ENCODE data around the gene HES2.

- TF ChIP-seq CTCF (IDR thresholded peaks at IDR 0.05) (no peak), EP300 (IDR thresholded peaks at IDR 0.05) (no peak), POLR2A (IDR thresholded peaks at IDR 0.05) (no peak)
Observed at GRCh38 chr1:6435129-6435528, 15.4 kb upstream of the HES2 start.

All from stomach (tissue), 4 donors.